Activated naive CD4-positive, alpha-beta T cell (primary cell): ENCODE measurements around the gene CCDC88B.
"Not testable (repeated sequence)": the region's sequence is repeated elsewhere in the genome, so short reads cannot be mapped to it uniquely, and the experiment has no call there.

Experiments
- DNase-seq, 4 experiments: peaks; one replicate each; lab custom pipeline; 2025; lab: John Stamatoyannopoulos, UW

Gene CCDC88B

DNA sequence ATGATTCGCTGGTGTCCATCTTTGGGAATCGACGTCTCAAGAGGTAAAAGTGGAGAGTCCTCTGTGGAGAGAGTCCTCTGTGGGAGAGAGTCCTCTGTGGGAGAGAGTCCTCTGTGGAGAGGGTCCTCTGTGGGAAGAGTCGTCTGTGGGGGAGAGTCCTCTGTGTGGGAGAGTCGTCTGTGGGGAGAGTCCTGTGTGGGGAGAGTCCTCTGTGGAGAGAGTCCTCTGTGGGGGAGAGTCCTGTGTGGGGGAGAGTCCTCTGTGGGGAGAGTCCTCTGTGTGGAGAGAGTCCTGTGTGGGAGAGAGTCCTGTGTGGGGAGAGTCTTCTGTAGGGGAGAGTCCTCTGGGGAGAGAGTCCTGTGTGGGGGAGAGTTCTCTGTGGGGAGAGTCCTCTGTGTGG is 19.0 kb upstream of the CCDC88B start:
- DNase-seq, result no peak

- DNase-seq, result no peak
Observed at GRCh38 chr11:64321533-64321932, 18.5 kb upstream of the CCDC88B start.

GRCh38 chr11:64322925-64323260 is 17.1 kb upstream of the CCDC88B start:
- DNase-seq, result no peak

DNA sequence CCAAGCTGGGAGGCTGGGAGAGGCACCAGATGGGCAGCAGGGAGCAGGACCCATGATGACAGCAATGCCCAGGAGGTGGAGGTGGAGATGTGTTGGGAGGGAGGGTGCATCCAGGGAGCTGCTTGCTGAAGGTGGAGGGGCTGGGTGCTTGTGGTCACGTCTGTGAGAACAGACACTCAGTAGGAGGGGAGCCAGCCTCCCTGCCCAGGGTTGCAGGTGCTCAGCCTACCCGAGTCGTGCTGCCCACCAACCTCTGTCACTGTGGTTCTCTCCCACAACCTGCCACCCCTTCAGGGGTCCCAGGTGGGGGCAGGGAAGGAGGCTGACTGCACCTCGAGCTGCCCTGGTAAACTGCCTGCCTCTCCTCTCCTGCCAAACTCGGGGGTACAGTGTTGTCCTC is 16.6 kb upstream of the CCDC88B start:
- no peak for DNase-seq

DNA sequence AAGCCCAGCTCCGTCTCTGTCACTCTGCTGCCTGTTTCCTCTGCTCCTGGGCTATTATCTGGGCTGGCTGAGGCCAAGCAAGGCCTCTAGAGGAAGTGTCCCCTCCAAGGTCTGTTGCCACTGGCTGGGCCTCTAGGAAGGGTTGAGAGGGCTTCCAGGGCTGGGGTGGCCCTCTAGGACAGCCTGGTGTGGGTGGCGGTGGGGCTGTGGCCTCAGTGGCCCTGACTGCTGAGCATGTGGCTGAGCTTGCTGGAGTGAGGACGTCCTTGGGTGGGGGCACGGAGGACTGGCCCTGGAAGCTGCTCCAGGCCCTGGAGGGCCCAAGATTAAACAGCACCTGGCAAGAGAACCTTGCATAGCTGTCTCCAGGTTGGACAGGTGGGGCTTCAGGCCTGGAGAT is 16.0 kb upstream of the CCDC88B start:
- not testable (repeated sequence) for DNase-seq

GRCh38 chr11:64324692-64325469 is 15.1 kb upstream of the CCDC88B start:
- no peak for DNase-seq

GRCh38 chr11:64327375-64327774 is 12.6 kb upstream of the CCDC88B start:
- DNase-seq, result no peak

GRCh38 chr11:64327993-64328392 is 12.0 kb upstream of the CCDC88B start:
- DNase-seq, result no peak

DNA sequence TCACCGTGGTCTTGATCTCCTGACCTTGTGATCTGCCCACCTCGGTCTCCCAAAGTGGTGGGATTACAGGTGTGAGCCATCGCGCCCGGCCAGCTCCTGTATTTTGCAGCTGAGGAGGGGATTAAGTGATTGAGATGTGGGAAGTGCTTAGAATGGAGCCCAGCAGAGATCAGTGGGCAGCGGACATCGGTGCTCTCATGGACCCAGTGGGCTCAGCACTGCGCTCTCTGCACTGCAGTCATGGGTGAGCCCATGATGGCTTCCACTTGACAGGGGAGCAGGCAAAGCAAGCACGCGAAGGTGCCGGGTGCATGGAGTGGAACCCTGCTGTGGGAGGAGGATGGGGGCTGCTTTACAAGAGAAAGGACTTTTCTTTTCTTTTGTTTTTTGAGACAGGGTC is 9.1 kb upstream of the CCDC88B start:
- no peak for DNase-seq

DNA sequence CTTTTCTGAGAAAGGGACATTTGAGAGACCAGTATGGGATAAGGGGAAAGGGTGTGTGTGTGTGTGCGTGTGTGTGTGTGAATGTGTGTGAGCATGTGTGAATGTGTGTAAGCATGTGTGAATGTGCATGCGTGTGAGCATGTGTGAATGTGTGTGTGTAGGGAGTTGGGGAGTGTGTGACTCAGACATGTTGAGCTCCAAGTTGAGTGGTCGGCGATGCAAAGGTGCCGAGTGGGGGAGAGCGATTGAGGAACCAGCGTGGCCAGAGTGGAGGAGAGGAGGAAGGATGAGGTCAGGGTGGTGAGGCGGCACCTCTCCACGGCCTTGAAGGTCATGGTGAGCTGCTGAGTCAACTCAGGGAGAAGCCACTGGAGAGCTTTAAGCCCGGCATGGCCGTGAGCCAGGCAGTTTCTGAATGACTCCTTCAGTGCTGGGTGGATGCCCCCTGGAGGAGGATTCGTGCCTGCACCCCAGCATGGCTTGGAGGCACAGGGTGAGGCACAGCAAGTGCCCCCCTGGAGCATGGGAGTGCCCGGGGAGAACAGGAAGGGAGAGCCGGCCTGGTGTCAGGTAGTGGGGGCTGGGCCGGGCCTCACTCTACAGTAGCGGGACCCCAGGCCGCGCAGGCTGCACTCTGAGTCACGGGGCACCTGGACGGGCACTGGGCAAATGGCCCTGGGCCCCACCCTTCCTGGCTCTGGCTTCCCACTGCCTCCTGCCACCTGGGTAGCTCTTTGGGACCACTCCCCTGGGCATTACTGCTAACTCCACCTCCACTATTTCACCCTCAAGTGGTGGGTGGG is 8.2 kb upstream of the CCDC88B start:
- peak in 3 of 4 experiments; percentile 22 to 48 (median 22) for DNase-seq

- no peak for DNase-seq
Observed at GRCh38 chr11:64333556-64333955, 6.4 kb upstream of the CCDC88B start.

DNA sequence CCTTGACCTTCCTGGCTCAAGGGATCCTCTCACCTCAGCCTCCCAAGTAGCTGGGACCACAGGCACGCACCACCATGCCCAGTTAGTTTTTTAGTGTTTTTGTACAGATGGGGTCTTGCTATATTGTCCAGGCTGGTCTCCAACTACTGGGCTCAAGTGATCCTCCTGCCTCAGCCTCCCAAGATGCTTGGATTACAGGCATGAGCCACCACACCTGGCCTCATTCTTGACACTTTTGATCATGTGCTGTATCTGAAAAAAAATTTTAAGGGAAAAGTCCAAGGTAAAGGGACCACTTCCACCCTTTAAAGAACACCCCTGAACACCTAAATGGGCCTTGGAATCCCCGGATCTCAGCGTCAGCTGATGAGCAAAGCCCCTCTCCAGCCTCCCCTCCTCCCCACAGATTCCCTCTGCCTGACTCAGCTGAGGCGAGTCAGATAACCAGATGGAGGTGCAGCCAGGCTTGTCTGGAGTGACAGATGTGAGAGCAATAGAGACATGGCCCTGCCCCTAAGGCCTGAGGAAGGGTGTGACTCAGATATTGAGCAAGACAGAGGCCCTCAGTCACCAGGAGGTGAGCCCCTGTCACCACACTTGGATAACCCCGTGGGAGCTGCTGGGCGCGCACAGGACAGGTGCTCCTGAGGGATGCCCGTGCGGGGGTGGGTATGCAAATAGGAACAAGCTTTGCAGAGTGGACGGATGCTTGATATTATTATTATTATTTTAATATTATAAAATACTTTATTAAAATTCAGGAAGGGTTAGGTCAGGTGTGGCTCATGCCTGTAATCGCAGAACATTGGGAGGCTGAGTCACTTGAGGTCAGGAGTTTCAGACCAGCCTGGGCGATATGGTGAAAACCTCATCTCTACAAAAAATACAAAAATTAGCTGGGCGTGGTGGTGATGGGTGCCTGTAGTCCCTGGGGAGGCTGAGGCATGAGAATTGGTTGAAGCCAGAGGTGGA is 5.0 kb upstream of the CCDC88B start:
- no peak for DNase-seq

- DNase-seq, result no peak
Observed at GRCh38 chr11:64337538-64338249, 2.3 kb upstream of the CCDC88B start.

DNA sequence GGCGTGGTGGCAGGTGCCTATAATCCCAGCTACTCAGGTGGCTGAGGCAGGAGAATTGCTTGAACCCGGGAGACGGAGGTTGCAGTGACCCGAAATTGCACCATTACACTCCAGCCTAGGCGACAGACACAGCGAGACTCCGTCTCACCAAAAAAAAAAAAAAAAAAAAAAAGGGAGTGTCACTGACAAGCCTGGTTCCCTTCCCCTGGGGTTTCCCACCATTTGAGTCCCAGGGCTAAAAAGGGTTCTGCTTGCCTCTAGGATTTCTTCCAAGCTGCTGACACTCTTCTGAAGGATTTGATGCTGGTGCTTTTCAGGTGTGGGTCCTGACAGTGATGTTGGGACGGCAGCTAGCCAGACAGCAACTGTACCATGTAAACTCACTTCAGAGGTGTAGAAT is 1.3 kb upstream of the CCDC88B start:
- no peak for DNase-seq

- no peak for DNase-seq
Observed at GRCh38 chr11:64339286-64339685, 718 bp upstream of the CCDC88B start.

DNA sequence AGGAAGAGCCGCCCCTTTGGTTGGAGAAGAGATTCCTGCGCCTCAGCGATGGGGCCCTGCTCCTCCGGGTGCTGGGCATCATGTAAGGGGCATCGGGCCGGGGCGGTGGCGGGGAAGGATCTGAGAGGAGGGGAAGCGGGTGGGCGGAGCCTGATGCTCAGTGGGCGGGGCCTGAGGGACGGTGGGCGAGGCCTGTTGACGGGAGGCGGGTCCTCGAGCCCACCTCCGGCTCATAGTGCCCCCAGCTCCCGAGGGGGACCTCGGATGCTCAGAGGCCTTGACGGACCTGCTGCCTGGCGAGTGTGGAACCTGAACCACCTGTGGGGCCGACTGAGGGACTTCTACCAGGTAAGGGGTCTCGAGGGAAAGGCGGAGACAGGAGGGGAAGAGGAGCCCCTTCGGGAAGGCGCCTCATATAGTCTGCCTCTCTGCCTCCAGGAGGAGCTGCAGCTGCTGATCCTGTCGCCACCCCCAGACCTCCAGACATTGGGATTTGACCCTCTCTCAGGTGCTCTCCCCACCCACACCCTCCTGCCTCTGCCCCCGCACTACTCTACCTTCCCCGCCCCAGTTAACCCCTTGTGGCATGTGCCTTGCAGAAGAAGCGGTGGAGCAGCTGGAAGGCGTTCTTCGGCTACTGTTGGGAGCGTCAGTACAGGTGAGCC is 799 bp downstream of the CCDC88B start:
- peak; percentile 37 to 68 (median 62) for DNase-seq

DNA sequence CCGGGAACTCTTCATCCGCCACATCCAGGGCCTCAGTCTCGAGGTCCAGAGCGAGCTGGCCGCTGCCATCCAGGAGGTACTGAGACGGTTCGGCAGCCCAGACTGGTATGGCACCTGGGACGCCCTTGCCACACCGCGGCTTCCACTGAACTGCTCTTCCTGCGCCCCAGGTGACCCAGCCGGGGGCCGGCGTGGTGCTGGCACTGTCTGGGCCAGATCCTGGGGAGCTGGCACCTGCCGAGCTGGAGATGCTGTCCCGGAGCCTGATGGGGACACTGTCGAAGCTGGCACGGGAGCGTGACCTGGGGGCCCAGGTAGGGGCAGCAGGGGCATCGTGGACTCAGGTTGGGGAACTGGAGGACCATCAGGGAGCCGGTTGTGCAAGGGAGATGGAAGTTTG is 1.4 kb downstream of the CCDC88B start:
- no peak for DNase-seq

GRCh38 chr11:64341851-64342791 is 2.1 kb downstream of the CCDC88B start:
- peak; percentile 68 to 88 (median 80) for DNase-seq

DNA sequence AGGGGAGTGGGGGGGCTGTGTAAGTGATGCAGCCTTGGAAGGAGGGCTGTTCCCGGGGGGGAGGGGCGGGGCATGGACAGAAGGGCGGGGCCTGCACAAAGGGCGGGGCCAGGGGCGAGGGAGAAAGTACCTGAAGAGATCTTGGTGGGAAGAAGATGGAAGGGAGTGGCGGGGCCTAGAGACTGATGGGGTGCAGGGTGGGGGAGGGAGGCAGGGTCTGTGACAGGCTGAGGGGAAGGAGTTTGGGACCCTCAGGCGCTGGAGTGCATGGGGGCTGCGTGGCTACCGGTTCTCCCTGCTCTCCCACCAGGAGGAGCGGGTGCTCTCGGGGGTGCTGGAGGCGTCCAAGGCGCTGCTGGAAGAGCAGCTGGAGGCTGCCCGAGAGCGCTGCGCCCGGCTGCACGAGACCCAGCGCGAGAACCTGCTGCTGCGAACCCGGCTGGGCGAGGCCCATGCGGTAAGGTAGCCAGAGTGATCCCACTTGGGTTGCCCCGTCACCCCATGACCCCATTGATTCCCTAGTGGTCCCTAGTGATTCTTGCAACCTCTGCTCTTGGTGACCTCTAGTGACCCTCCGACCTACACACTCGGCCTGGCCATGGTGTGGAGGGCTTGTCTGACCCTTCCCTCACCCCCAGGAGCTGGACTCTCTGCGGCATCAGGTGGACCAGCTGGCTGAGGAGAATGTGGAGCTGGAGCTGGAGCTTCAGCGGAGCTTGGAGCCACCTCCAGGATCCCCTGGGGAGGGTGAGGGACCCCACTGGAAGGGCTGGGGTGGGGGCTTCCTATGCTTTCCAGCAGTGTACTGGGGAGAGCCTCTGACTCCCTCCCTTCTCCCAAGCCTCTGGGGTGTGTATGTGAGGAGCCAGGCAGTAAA is 3.1 kb downstream of the CCDC88B start:
- DNase-seq, result no peak
